ENCODE results near the gene HNRNPA2B1. TPM values are rescaled to one million over a fixed set of nuclear protein-coding genes. Genes with fewer than 3 reads are reported as not detected.

HNRNPA2B1 gene
- total and polyA plus RNA-seq, 2 of the 8 experiments (the other 6 are each of a cell fraction or from before 2014, with no cell fraction given), result 276 to 1,255 TPM

GRCh38 chr7:26165950-26166683, 34.4 kb downstream of the HNRNPA2B1 start:
- no peak for FAIRE-seq
- CTCF ChIA-PET (ENCODE audit: partially characterized antibody), result interaction anchor here (0.7 to 1.8 kb wide), 12 partner anchors 8 to 1069 kb away, joined by 3 to 6 read pairs (median 3); no protein-coding TSS in a partner anchor

More at GRCh38 chr7:26165950-26166683, 34.4 kb downstream of the HNRNPA2B1 start:
- DNase-seq (ENCODE audit: low read depth in 1 of 2, low spot score in 2 of 2), result no peak
- Histone ChIP-seq H2AK5ac (ENCODE audit: low read depth, low read length) (peak overlapping the region; percentile 86), H3K4me2 (ENCODE audit: insufficient read depth in 1 of 2, low read depth in 2 of 2, low read length in 2 of 2) (peak overlapping the region; percentile 27 to 43), H3K4me3 (ENCODE audit: extremely low read depth in 1 of 4, insufficient read depth in 2 of 4, low read depth in 3 of 4, low read length in 4 of 4) (no peak overlapping the region), H3K27me3 (replicated peaks in 1 of 4; ENCODE audit: control insufficient read depth in 3 of 4, extremely low read depth in 1 of 4, insufficient read depth in 3 of 4, low read length in 3 of 4) (no peaks in the 10 kb centered on the region), H2BK15ac (ENCODE audit: low read length) (0 out of 2 replicates have a peak overlapping the region, but pooled peaks have one; percentile 1), H3K9ac (replicated peaks in 1 of 4; ENCODE audit: extremely low read depth in 1 of 4, low read depth in 3 of 4, low read length in 3 of 4) (peak overlapping the region in 1 of 4 experiments; percentile 38; a peak in 1 of 7 replicates), H2AFZ (ENCODE audit: low read length) (no peak overlapping the region), H3K23ac (ENCODE audit: insufficient read length) (no peak overlapping the region), H3K9me3 (ENCODE audit: insufficient read depth in 2 of 2, low read depth in 1 of 2, low read length in 1 of 2) (no peaks in the 10 kb centered on the region), H2BK12ac (ENCODE audit: low read depth, low read length) (no peak overlapping the region), H2BK120ac (replicated peaks; ENCODE audit: low read depth, low read length) (no peak overlapping the region), H3K79me2 (ENCODE audit: control insufficient read depth in 1 of 2, insufficient read depth in 2 of 2, low read length in 2 of 2) (peaks cover 16 to 89% of the 10 kb centered on the region in 2 experiments), H4K91ac (replicated peaks; ENCODE audit: insufficient read length, low read length) (no peak overlapping the region), H3K36me3 (ENCODE audit: control insufficient read depth in 2 of 4, insufficient read depth in 4 of 4, low read length in 3 of 4) (no peaks in the 10 kb centered on the region), H4K20me1 (replicated peaks in 1 of 2; ENCODE audit: control insufficient read depth in 1 of 2, insufficient read depth in 2 of 2, low read length in 2 of 2) (peaks cover 7 to 20% of the 10 kb centered on the region in 2 experiments), H4K8ac (ENCODE audit: extremely low read depth, insufficient read depth, low read length) (no peak overlapping the region), H3K23me2 (ENCODE audit: low read depth, low read length) (no peaks in the 10 kb centered on the region), H3K27ac (ENCODE audit: low read depth, low read length) (no peak overlapping the region), H3K4me1 (replicated peaks in 1 of 4; ENCODE audit: control insufficient read depth in 3 of 4, insufficient read depth in 4 of 4, low read length in 3 of 4) (peaks cover 5 to 16% (median 10%) of the 10 kb centered on the region in 4 experiments; a peak in 6 of 7 replicates), H3K4ac (replicated peaks; ENCODE audit: insufficient read length, low read depth, low read length) (no peak overlapping the region), H3K18ac (ENCODE audit: extremely low read depth, low read length) (peak overlapping the region; percentile 13; the same call in 1 of the 2 replicates), H4K5ac (ENCODE audit: insufficient read length, low read depth, low read length) (no peak overlapping the region), H3K14ac (ENCODE audit: insufficient read length) (no peak overlapping the region), H3K56ac (replicated peaks; ENCODE audit: insufficient read length, low read depth, low read length) (no peak overlapping the region), H3K79me1 (ENCODE audit: low read depth, low read length) (peaks cover 13% of the 10 kb centered on the region), H2BK20ac (ENCODE audit: low read length) (no peak overlapping the region), H2BK5ac (ENCODE audit: low read depth, low read length) (no peak overlapping the region)
- POLR2A ChIA-PET (ENCODE audit: partially characterized antibody), result interaction anchor here (0.8 to 2.6 kb wide), 9 partner anchors 9 to 35 kb away, joined by 3 to 25 read pairs (median 7); partner anchors contain the start of genes CBX3, HNRNPA2B1 and NFE2L3
- no peak for TF ChIP-seq RFX5 (IDR thresholded peaks at IDR 0.05; ENCODE audit: borderline replicate concordance, low read depth, low read length)
- TF ChIP-seq SP2 (IDR thresholded peaks at IDR 0.05; ENCODE audit: low read length), result no peak
- TF ChIP-seq PHF8 (conservative IDR thresholded peaks at IDR 0.05; ENCODE audit: low read depth, low read length), result no peak
- WGBS, 2 experiments (ENCODE audit: extremely low coverage in 1 of 2, insufficient coverage in 1 of 2, insufficient read length in 1 of 2, insufficient replicate concordance in 2 of 2, low coverage in 1 of 2, low lambda C conversion rate in 2 of 2, missing lambda C conversion rate in 1 of 2), result 59% methylated on average over 9 of the region's 9 CpGs; no CpG with 5 or more reads in 1 of the 2 experiments

Measured in H1 (cell line).